Measurements from ENCODE around the gene ACTR2. TPM values are rescaled to one million over a fixed set of nuclear protein-coding genes. Genes with fewer than 3 reads are reported as not detected.

The ACTR2 gene
- total RNA-seq, 1 experiment from 2014 or later, result 347 TPM

DNA sequence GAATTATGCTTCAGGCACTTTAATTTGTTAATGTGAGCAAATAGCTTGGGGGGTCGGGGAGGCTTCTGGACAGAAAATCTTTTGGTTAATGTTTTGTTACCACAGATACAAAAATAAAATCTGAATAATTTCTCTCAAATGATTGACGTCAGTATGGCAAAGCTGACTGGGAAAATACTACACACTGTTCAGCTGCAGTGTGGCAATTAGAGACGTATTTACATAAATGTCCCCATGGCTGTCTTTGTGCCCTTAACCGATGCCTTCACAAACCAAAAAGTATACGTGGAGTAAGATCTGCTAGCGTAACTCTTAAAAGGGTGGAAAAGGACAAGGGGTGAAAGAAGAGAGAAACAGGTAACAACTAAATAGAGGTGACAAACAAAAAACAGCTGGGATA is 83.4 kb downstream of the ACTR2 start:
- ATAC-seq (no peak), DNase-seq (ENCODE audit: low read depth, low spot score) (no peak)
- BruUV-seq (replicated peaks), result TSS peak; percentile 46
- TF ChIP-seq TCF7L2 (IDR thresholded peaks at IDR 0.05; ENCODE audit: low read depth, low read length) (no peak), POLR2AphosphoS5 (IDR thresholded peaks at IDR 0.05; ENCODE audit: low read depth, low read length) (no peak), SIN3A (IDR thresholded peaks at IDR 0.05; ENCODE audit: borderline replicate concordance, insufficient read depth, low read depth, low read length) (no peak)
- TF ChIP-seq, protein P1, sequence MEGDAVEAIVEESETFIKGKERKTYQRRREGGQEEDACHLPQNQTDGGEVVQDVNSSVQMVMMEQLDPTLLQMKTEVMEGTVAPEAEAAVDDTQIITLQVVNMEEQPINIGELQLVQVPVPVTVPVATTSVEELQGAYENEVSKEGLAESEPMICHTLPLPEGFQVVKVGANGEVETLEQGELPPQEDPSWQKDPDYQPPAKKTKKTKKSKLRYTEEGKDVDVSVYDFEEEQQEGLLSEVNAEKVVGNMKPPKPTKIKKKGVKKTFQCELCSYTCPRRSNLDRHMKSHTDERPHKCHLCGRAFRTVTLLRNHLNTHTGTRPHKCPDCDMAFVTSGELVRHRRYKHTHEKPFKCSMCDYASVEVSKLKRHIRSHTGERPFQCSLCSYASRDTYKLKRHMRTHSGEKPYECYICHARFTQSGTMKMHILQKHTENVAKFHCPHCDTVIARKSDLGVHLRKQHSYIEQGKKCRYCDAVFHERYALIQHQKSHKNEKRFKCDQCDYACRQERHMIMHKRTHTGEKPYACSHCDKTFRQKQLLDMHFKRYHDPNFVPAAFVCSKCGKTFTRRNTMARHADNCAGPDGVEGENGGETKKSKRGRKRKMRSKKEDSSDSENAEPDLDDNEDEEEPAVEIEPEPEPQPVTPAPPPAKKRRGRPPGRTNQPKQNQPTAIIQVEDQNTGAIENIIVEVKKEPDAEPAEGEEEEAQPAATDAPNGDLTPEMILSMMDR (IDR thresholded peaks at IDR 0.05), result no peak
- TF ChIP-seq, protein P2, sequence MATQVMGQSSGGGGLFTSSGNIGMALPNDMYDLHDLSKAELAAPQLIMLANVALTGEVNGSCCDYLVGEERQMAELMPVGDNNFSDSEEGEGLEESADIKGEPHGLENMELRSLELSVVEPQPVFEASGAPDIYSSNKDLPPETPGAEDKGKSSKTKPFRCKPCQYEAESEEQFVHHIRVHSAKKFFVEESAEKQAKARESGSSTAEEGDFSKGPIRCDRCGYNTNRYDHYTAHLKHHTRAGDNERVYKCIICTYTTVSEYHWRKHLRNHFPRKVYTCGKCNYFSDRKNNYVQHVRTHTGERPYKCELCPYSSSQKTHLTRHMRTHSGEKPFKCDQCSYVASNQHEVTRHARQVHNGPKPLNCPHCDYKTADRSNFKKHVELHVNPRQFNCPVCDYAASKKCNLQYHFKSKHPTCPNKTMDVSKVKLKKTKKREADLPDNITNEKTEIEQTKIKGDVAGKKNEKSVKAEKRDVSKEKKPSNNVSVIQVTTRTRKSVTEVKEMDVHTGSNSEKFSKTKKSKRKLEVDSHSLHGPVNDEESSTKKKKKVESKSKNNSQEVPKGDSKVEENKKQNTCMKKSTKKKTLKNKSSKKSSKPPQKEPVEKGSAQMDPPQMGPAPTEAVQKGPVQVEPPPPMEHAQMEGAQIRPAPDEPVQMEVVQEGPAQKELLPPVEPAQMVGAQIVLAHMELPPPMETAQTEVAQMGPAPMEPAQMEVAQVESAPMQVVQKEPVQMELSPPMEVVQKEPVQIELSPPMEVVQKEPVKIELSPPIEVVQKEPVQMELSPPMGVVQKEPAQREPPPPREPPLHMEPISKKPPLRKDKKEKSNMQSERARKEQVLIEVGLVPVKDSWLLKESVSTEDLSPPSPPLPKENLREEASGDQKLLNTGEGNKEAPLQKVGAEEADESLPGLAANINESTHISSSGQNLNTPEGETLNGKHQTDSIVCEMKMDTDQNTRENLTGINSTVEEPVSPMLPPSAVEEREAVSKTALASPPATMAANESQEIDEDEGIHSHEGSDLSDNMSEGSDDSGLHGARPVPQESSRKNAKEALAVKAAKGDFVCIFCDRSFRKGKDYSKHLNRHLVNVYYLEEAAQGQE (IDR thresholded peaks at IDR 0.05; ENCODE audit: insufficient read depth in 1 of 2, low read depth in 2 of 2, low read length in 1 of 2), result no peak
- no peaks in the 10 kb centered on the region for H3K27me3 ChIP-seq (ENCODE audit: control insufficient read depth, insufficient read depth, low read length)
- no peaks in the 10 kb centered on the region for H3K9me3 ChIP-seq (ENCODE audit: control insufficient read depth, insufficient read depth, low read depth, low read length)
- intact Hi-C loops (cut with micrococcal nuclease; ENCODE audit: unreplicated experiment) (no loop called here), in situ Hi-C loops (cut with HindIII; ENCODE audit: low pct_unique_long_range_greater_than_20kb, low sequenced_read_pairs) (no loop called here)
- no peak overlapping the region for H3K27ac ChIP-seq (ENCODE audit: low read length)
- ChIA-PET POLR2A (interaction anchor here (1.0 kb wide), 1 partner anchor 13 kb away, joined by 3 read pairs; no protein-coding TSS in a partner anchor), CTCF (no interaction called here)
- H3K36me3 ChIP-seq (ENCODE audit: control insufficient read depth, insufficient read depth, low read length), result peaks cover 15% of the 10 kb centered on the region
- no peaks in the 10 kb centered on the region for H3K4me1 ChIP-seq (ENCODE audit: control insufficient read depth, insufficient read depth, low read length)
- no peak overlapping the region for H3K4me3 ChIP-seq (ENCODE audit: low read depth in 2 of 2, low read length in 2 of 2)

DNA sequence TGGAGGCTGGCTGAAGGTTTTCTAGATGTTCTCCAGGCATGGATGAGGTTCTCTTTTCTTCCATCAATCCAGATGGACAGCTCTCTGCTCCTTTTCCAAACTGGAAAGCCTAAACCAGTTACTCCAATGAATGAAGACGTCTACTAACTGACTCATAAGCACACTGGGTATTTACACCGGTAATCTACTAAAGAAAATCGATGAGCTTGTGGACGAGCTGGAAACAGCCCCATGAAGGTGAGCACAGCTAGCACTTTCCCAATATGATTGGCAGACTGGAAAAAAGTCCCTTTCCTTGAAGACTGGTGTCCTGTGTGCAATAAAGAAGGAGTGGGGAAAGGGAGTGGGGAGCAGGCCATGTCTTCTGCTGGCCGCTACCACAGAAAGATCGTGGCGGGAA is 84.0 kb downstream of the ACTR2 start:
- no peak for DNase-seq (ENCODE audit: low read depth, low spot score)
- Histone ChIP-seq H3K27me3 (ENCODE audit: control insufficient read depth, insufficient read depth, low read length) (no peaks in the 10 kb centered on the region), H3K4me1 (ENCODE audit: control insufficient read depth, insufficient read depth, low read length) (no peaks in the 10 kb centered on the region), H3K36me3 (ENCODE audit: control insufficient read depth, insufficient read depth, low read length) (peaks cover 17% of the 10 kb centered on the region), H3K4me3 (ENCODE audit: low read depth in 2 of 2, low read length in 2 of 2) (no peak overlapping the region), H3K27ac (ENCODE audit: low read length) (no peak overlapping the region), H3K9me3 (ENCODE audit: control insufficient read depth, insufficient read depth, low read depth, low read length) (no peaks in the 10 kb centered on the region)
- no TSS peak for BruUV-seq (replicated peaks)
- no peak for ATAC-seq
- TF ChIP-seq SIN3A (IDR thresholded peaks at IDR 0.05; ENCODE audit: borderline replicate concordance, insufficient read depth, low read depth, low read length) (no peak), POLR2AphosphoS5 (IDR thresholded peaks at IDR 0.05; ENCODE audit: low read depth, low read length) (no peak), TCF7L2 (IDR thresholded peaks at IDR 0.05; ENCODE audit: low read depth, low read length) (no peak)
- TF ChIP-seq, protein P1 (IDR thresholded peaks at IDR 0.05), result no peak
- TF ChIP-seq, protein P2 (IDR thresholded peaks at IDR 0.05; ENCODE audit: insufficient read depth in 1 of 2, low read depth in 2 of 2, low read length in 1 of 2), result no peak
- ChIA-PET CTCF (no interaction called here), POLR2A (no interaction called here)
- intact Hi-C loops (cut with micrococcal nuclease; ENCODE audit: unreplicated experiment), result no loop called here
- in situ Hi-C loops (cut with HindIII; ENCODE audit: low pct_unique_long_range_greater_than_20kb, low sequenced_read_pairs), result no loop called here
